Measurements from ENCODE around the gene FADS3. TPM values are rescaled to one million over a fixed set of nuclear protein-coding genes. Genes with fewer than 3 reads are reported as not detected.
A peak's percentile ranks its signal among the peaks of the same experiment; 100 is the strongest.

FADS3 gene
- total and polyA plus RNA-seq, 9 of the 15 experiments (the other 6 are each of a cell fraction or from before 2014, with no cell fraction given) = 0.97 to 148 (median 92.7) TPM

GRCh38 chr11:61841636-61842527 is 49.5 kb downstream of the FADS3 start (continued):
- TF ChIP-seq MYNN (IDR thresholded peaks at IDR 0.05) (0 out of 2 replicates have a peak, but pooled peaks have one; percentile 90), MYNN (CRISPR knock-in tag; IDR thresholded peaks at IDR 0.05) (no peak), MEF2D (tag; conservative IDR thresholded peaks at IDR 0.05; ENCODE audit: low read depth) (peak; percentile 38; the same call in 1 of the 2 replicates), ZNF584 (CRISPR knock-in tag; IDR thresholded peaks at IDR 0.05; ENCODE audit: low read depth) (0 out of 2 replicates have a peak, but pooled peaks have one; percentile 55), ZNF124 (CRISPR knock-in tag; IDR thresholded peaks at IDR 0.05) (no peak), ZNF592 (IDR thresholded peaks at IDR 0.05) (peak; percentile 99), SMARCA5 (IDR thresholded peaks at IDR 0.05) (no peak), RBM22 (IDR thresholded peaks at IDR 0.05; ENCODE audit: low read depth, low read length, poor library complexity, severe bottlenecking) (no peak), SRSF1 (IDR thresholded peaks at IDR 0.05; ENCODE audit: low read depth, low read length) (no peak), CCNT2 (IDR thresholded peaks at IDR 0.05; ENCODE audit: borderline replicate concordance, extremely low read depth, insufficient read length, low read depth, low read length) (peak; percentile 91), FOXM1 (IDR thresholded peaks at IDR 0.05; ENCODE audit: low read depth) (peak; percentile 89), FOXM1 (CRISPR knock-in tag; IDR thresholded peaks at IDR 0.05; ENCODE audit: low read depth) (no peak), ZNF395 (CRISPR knock-in tag; IDR thresholded peaks at IDR 0.05) (peak; percentile 94), DACH1 (IDR thresholded peaks at IDR 0.05; ENCODE audit: partially characterized antibody) (peak; percentile 98), ZNF644 (tag; IDR thresholded peaks at IDR 0.05; ENCODE audit: low read depth) (peak; percentile 86; the same call in 1 of the 2 replicates), ZC3H11A (IDR thresholded peaks at IDR 0.05; ENCODE audit: low read depth, low read length) (no peak), HMG20A (CRISPR knock-in tag; conservative IDR thresholded peaks at IDR 0.05) (no peak), ZNF639 (CRISPR knock-in tag; conservative IDR thresholded peaks at IDR 0.05 in 1 of 2, IDR thresholded peaks at IDR 0.05 in 1 of 2) (peak in 1 of 2 experiments; percentile 85; a peak in 1 of 4 replicates), HDAC3 (IDR thresholded peaks at IDR 0.05; ENCODE audit: borderline replicate concordance, partially characterized antibody) (peak; percentile 90), ILK (tag; IDR thresholded peaks at IDR 0.05; ENCODE audit: borderline replicate concordance, low read depth) (no peak)

Measured in K562 (cell line).